IMR-90 (cell line): Measurements from ENCODE around the gene SPATA21.

Experiments used
- CEBPB ChIP-seq: IDR thresholded peaks from 2 replicates; pipeline ENCODE4 v1.6.1; 2012; ENCODE audit warnings: low read depth, low read length, improper control_type of control experiment
- POLR2A ChIP-seq: IDR thresholded peaks from 2 replicates; pipeline ENCODE4 v1.6.1; 2012; ENCODE audit warnings: mild to moderate bottlenecking, low read depth, low read length
- TF ChIP-seq, protein P1 (sequence below): conservative IDR thresholded peaks from 2 replicates; pipeline ENCODE4 v1.5.1; 2012; ENCODE audit warnings: mild to moderate bottlenecking, low read depth, low read length, improper control_type of control experiment

DNA sequence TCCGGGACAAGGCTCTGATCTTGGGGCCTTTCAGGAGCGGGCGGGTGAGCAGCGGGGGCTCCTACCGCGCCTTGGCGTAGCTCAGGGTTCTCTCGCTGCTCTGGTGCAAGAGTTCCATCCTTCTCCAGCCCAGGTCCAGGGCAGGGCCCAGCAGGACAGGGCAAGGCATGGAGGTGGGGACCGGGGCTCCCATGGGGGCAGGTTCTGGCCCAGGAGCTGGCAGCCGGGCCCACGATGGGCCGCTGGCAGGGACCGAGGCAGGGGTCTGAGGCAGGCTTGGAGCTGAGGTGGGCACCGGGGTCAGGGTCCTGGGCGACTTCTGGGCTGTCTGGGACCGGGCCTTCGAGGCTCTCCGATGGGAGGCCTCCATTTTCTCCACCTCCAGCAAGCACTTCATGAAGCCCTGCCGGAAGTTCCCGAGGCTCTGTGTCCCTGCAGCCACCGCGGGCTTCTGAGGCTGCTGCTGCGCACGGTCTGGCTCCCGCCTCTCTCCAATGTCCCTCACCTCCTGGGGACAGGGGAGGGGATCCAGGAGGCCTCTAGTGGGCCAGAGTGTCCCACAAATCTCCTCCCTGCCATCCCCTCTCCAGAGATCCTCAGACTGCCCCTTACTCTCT is 27.6 kb downstream of the SPATA21 start:
- TF ChIP-seq, protein P1, sequence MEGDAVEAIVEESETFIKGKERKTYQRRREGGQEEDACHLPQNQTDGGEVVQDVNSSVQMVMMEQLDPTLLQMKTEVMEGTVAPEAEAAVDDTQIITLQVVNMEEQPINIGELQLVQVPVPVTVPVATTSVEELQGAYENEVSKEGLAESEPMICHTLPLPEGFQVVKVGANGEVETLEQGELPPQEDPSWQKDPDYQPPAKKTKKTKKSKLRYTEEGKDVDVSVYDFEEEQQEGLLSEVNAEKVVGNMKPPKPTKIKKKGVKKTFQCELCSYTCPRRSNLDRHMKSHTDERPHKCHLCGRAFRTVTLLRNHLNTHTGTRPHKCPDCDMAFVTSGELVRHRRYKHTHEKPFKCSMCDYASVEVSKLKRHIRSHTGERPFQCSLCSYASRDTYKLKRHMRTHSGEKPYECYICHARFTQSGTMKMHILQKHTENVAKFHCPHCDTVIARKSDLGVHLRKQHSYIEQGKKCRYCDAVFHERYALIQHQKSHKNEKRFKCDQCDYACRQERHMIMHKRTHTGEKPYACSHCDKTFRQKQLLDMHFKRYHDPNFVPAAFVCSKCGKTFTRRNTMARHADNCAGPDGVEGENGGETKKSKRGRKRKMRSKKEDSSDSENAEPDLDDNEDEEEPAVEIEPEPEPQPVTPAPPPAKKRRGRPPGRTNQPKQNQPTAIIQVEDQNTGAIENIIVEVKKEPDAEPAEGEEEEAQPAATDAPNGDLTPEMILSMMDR, result no peak
- TF ChIP-seq POLR2A, result no peak
- TF ChIP-seq CEBPB, result no peak
